Activated T-helper 9 cell treated with anti-CD3 and anti-CD28 coated beads, Interleukin-2, amount 50 U/mL, for 16 hours (primary cell): ENCODE data around the gene PLEKHH2.
"Not testable (repeated sequence)": the region's sequence is repeated elsewhere in the genome, so short reads cannot be mapped to it uniquely, and the experiment has no call there.

Source experiments
- DNase-seq: peaks from one replicate; pipeline ENCODE4 v3.0.0-alpha.2; 2020; ENCODE audit warnings: low read depth

The PLEKHH2 gene

GRCh38 chr2:43636621-43637020 is 439 bp upstream of the PLEKHH2 start:
- DNase-seq: no peak

- no peak for DNase-seq
Measured at GRCh38 chr2:43642363-43642762, 5.3 kb downstream of the PLEKHH2 start.

- DNase-seq: no peak
Measured at GRCh38 chr2:43643680-43644079, 6.6 kb downstream of the PLEKHH2 start.

- no peak for DNase-seq
Measured at GRCh38 chr2:43648994-43649701, 12.1 kb downstream of the PLEKHH2 start.

GRCh38 chr2:43653506-43653905 is 16.4 kb downstream of the PLEKHH2 start:
- no peak for DNase-seq

GRCh38 chr2:43657241-43657640 is 20.2 kb downstream of the PLEKHH2 start:
- no peak for DNase-seq

- DNase-seq: no peak
Measured at GRCh38 chr2:43675646-43676321, 38.7 kb downstream of the PLEKHH2 start.

GRCh38 chr2:43676322-43677050 is 39.4 kb downstream of the PLEKHH2 start, which contains the start of gene C1GALT1C1L:
Gene C1GALT1C1L, minus strand, starts transcription at chr2:43676429. Its CDS starts 107 bp downstream, at chr2:43676322.
- no peak for DNase-seq

- DNase-seq: not testable (repeated sequence)
Measured at GRCh38 chr2:43677783-43678182, 40.7 kb downstream of the PLEKHH2 start.

- no peak for DNase-seq
Measured at GRCh38 chr2:43685357-43685756, 48.3 kb downstream of the PLEKHH2 start.

- DNase-seq: no peak
Measured at GRCh38 chr2:43689999-43690398, 52.9 kb downstream of the PLEKHH2 start.

- DNase-seq: no peak
Measured at GRCh38 chr2:43692428-43692994, 55.5 kb downstream of the PLEKHH2 start.

- not testable (repeated sequence) for DNase-seq
Measured at GRCh38 chr2:43698140-43698539, 61.1 kb downstream of the PLEKHH2 start.

GRCh38 chr2:43699761-43700160 is 62.7 kb downstream of the PLEKHH2 start:
- DNase-seq: no peak

- no peak for DNase-seq
Measured at GRCh38 chr2:43701111-43701510, 64.1 kb downstream of the PLEKHH2 start.

- DNase-seq: no peak
Measured at GRCh38 chr2:43707255-43708015, 70.4 kb downstream of the PLEKHH2 start.

- no peak for DNase-seq
Measured at GRCh38 chr2:43708178-43708577, 71.1 kb downstream of the PLEKHH2 start.

- no peak for DNase-seq
Measured at GRCh38 chr2:43708891-43709290, 71.8 kb downstream of the PLEKHH2 start.

GRCh38 chr2:43710866-43711265 is 73.8 kb downstream of the PLEKHH2 start:
- no peak for DNase-seq

- no peak for DNase-seq
Measured at GRCh38 chr2:43714164-43714563, 77.1 kb downstream of the PLEKHH2 start.

GRCh38 chr2:43715300-43716098 is 78.4 kb downstream of the PLEKHH2 start:
- no peak for DNase-seq
